Fibroblast of villous mesenchyme (primary cell): ENCODE data around the gene TXLNB. TPM values are rescaled to one million over a fixed set of nuclear protein-coding genes. Genes with fewer than 3 reads are reported as not detected.
A peak's percentile ranks its signal among the peaks of the same experiment; 100 is the strongest.

Source experiments
- DNase-seq: peaks from one replicate; pipeline ENCODE4 v3.0.0-alpha.2; 2010; ENCODE audit warnings: low read depth
- H3K4me3 ChIP-seq: 2 replicates; pipeline ENCODE4 v1.5.1; 2011; ENCODE audit warnings: low read depth, mild to moderate bottlenecking, low read length
- CTCF ChIP-seq: IDR thresholded peaks from 2 replicates; pipeline ENCODE4 v1.5.1; 2012; ENCODE audit warnings: low read depth, mild to moderate bottlenecking, low read length; ENCODE audit not compliant: insufficient read depth
- total RNA-seq: library from RNA; depleted of rRNA; stranded (reverse); fragments of >200 nt; gene quantifications from 2 replicates; pipeline ENCODE4 v1.2.3, GENCODE V29; 2012

The TXLNB gene
- total RNA-seq, 1 donor = under 0.01 TPM

- no peak for DNase-seq
- no peak for TF ChIP-seq CTCF
- H3K4me3 ChIP-seq = no peak overlapping the region
Observed at GRCh38 chr6:139325686-139326085, 33.9 kb upstream of the TXLNB start.

- no peak for DNase-seq
- H3K4me3 ChIP-seq = no peak overlapping the region
- TF ChIP-seq CTCF = no peak
Observed at GRCh38 chr6:139325125-139325524, 33.3 kb upstream of the TXLNB start.

GRCh38 chr6:139324301-139324555 is 32.4 kb upstream of the TXLNB start:
- no peak for TF ChIP-seq CTCF
- H3K4me3 ChIP-seq = no peak overlapping the region
- no peak for DNase-seq

- H3K4me3 ChIP-seq = peak overlapping the region; percentile 38
- peak; percentile 40 for DNase-seq
- no peak for TF ChIP-seq CTCF
Observed at GRCh38 chr6:139323511-139324300, 31.9 kb upstream of the TXLNB start.

GRCh38 chr6:139320081-139320480 is 28.3 kb upstream of the TXLNB start:
- no peak for TF ChIP-seq CTCF
- DNase-seq = no peak
- no peak overlapping the region for H3K4me3 ChIP-seq

GRCh38 chr6:139316622-139317317 is 25.0 kb upstream of the TXLNB start:
- DNase-seq = no peak
- H3K4me3 ChIP-seq = no peak overlapping the region
- TF ChIP-seq CTCF = no peak
